K562 (cell line): Measurements from ENCODE around the gene LYPLA2. TPM values are rescaled to one million over a fixed set of nuclear protein-coding genes. Genes with fewer than 3 reads are reported as not detected.

Experiments used
- CAMTA2 ChIP-seq: fragments of 250-450 bp; sonication (Bioruptor Pico); conservative IDR thresholded peaks from 2 replicates; pipeline ENCODE4 v1.5.1; 2022
- CHAMP1 ChIP-seq: fragments of 450-650 bp; IDR thresholded peaks from 2 replicates; pipeline ENCODE4 v1.6.1; 2016; ENCODE audit warnings: mild to moderate bottlenecking
- DNMT1 ChIP-seq: fragments of 450-650 bp; IDR thresholded peaks from 2 replicates; pipeline ENCODE4 v1.6.1; 2016; ENCODE audit warnings: antibody characterized with exemption, mild to moderate bottlenecking
- E2F4 ChIP-seq: sonication (generic); formaldehyde crosslinking; IDR thresholded peaks from 2 replicates; pipeline ENCODE4 v1.8.0; 2022; ENCODE audit warnings: mild to moderate bottlenecking, low read depth, missing genetic modification reagents
- FIP1L1 ChIP-seq: fragments of 200-400 bp; formaldehyde crosslinking; IDR thresholded peaks from 2 replicates; pipeline ENCODE4 v1.6.1; 2018; ENCODE audit warnings: mild to moderate bottlenecking, low read depth, low read length; ENCODE audit not compliant: poor library complexity, severe bottlenecking
- FOXO4 ChIP-seq: fragments of 450-650 bp; formaldehyde crosslinking; IDR thresholded peaks from 2 replicates; pipeline ENCODE4 v1.4.0; 2020; ENCODE audit warnings: mild to moderate bottlenecking, moderate library complexity
- FUS ChIP-seq: fragments of 200-400 bp; formaldehyde crosslinking; optimal IDR thresholded peaks from 2 replicates; pipeline ENCODE3; 2017; ENCODE audit warnings: low read depth, low read length
- HMG20B ChIP-seq: fragments of 250-450 bp; sonication (Bioruptor Pico); IDR thresholded peaks from 2 replicates; pipeline ENCODE4 v1.5.0; 2021; ENCODE audit warnings: mild to moderate bottlenecking
- MBD2 ChIP-seq: sonication (generic); IDR thresholded peaks from 2 replicates; pipeline ENCODE4 v1.6.1; 2016; ENCODE audit warnings: low read depth, borderline replicate concordance
- MED1 ChIP-seq: sonication (generic); formaldehyde crosslinking; IDR thresholded peaks from 2 replicates; pipeline ENCODE4 v1.8.1; 2023; ENCODE audit warnings: missing genetic modification reagents, borderline replicate concordance
- NBN ChIP-seq: fragments of 450-650 bp; IDR thresholded peaks from 2 replicates; pipeline ENCODE4 v1.6.1; 2016; ENCODE audit warnings: low read depth, mild to moderate bottlenecking
- NR2F6 ChIP-seq: fragments of 450-650 bp; formaldehyde crosslinking; IDR thresholded peaks from 2 replicates; pipeline ENCODE4 v1.4.0; 2020; ENCODE audit warnings: mild to moderate bottlenecking
- OTX1 ChIP-seq: fragments of 450-650 bp; formaldehyde crosslinking; IDR thresholded peaks from 2 replicates; pipeline ENCODE4 v1.4.0; 2022; ENCODE audit warnings: mild to moderate bottlenecking
- RNF219 ChIP-seq: fragments of 250-450 bp; sonication (Bioruptor Pico); IDR thresholded peaks from 2 replicates; pipeline ENCODE4 v1.5.0; 2022; ENCODE audit warnings: mild to moderate bottlenecking
- TBP ChIP-seq: optimal IDR thresholded peaks from 2 replicates; pipeline ENCODE3; 2011; ENCODE audit warnings: low read depth, low read length, improper control_type of control experiment
- ZKSCAN1 ChIP-seq: fragments of 150-350 bp; IDR thresholded peaks from 2 replicates; pipeline ENCODE4 v1.6.1; 2016; ENCODE audit warnings: low read depth, low read length
- ZMIZ1 ChIP-seq, 2 experiments: fragments of 150-350 bp in 1 of 2; IDR thresholded peaks; 2 replicates each; pipeline ENCODE4 v1.6.1; 2012 to 2016; ENCODE audit warnings: low read depth in 2 of 2, low read length in 2 of 2, mild to moderate bottlenecking in 1 of 2, moderate library complexity in 1 of 2
- ZNF197 ChIP-seq: fragments of 200-800 bp; sonication (Bioruptor generic); IDR thresholded peaks from 2 replicates; pipeline ENCODE4 v1.6.1; 2016; ENCODE audit warnings: low read depth, missing genetic modification characterization, missing compliant biosample characterization
- polyA plus RNA-seq, 8 experiments: library from polyadenylated mRNA; depleted of rRNA in 4 of 8; stranded (reverse) in 5 of 8; unstranded in 3 of 8; fragments of >200 nt; fragmentation: Nextera tagmentation in 2 of 8; fragmentation: Illumina TruSeq in 1 of 8; extraction: Ambion mirVana in 2 of 8; extraction: Trizol in 1 of 8; gene quantifications; 2 replicates each; pipeline versions ENCODE4 v1.2.1 to v1.2.3, GENCODE V29; 2011 to 2014; ENCODE audit warnings: inconsistent platforms in 1 of 8, missing spikeins in 1 of 8
- total RNA-seq, 7 experiments: library from RNA; depleted of rRNA in 6 of 7; stranded (reverse); fragments of >200 nt in 6 of 7; fragmentation: Illumina TruSeq in 2 of 7; extraction: Trizol in 2 of 7; gene quantifications; 2 replicates each; pipeline versions ENCODE4 v1.2.1 to v1.2.3, GENCODE V29; 2011 to 2021; ENCODE audit warnings: low replicate concordance in 1 of 7

LYPLA2 gene
- total and polyA plus RNA-seq, 9 of the 15 experiments (the other 6 are each of a cell fraction or from before 2014, with no cell fraction given), result 3.9 to 128 (median 60.1) TPM

- TF ChIP-seq FOXO4 (CRISPR knock-in tag) (no peak), CAMTA2 (CRISPR knock-in tag) (no peak), NR2F6 (CRISPR knock-in tag) (no peak), ZKSCAN1 (no peak), FIP1L1 (no peak), NBN (0 out of 2 replicates have a peak, but pooled peaks have one; percentile 50), CHAMP1 (no peak), FUS (no peak), MBD2 (no peak), ZMIZ1 (IDR thresholded peaks at IDR 0.05; ENCODE audit: low read depth in 2 of 2, low read length in 2 of 2) (no peak), E2F4 (CRISPR knock-in tag) (no peak), HMG20B (CRISPR knock-in tag) (no peak), MED1 (CRISPR knock-in tag) (no peak), ZNF197 (no peak), OTX1 (CRISPR knock-in tag) (no peak), RNF219 (CRISPR knock-in tag) (no peak), DNMT1 (no peak), TBP (no peak)
Measured at GRCh38 chr1:23810818-23811540, 20.0 kb downstream of the LYPLA2 start (continued).
